HepG2 (cell line): ENCODE results near the gene TGM5. TPM values are rescaled to one million over a fixed set of nuclear protein-coding genes. Genes with fewer than 3 reads are reported as not detected.

Experiments used
- ATAC-seq: fragments of 200-7000 bp; cut with Tn5 transposase; 3 replicates; pipeline ENCODE4 v1.9.1; 2020; ENCODE audit warnings: mild to moderate bottlenecking, moderate library complexity
- BruUV-seq: library from RNA; stranded (reverse); fragments of 400-500 nt; replicated peaks from 2 replicates; lab custom pipeline; 2021; lab: Mats Ljungman, UMichigan
- CTCF ChIA-PET: fragments of 300-600 bp; formaldehyde crosslinking; extraction: SDS; loops from one replicate; lab custom pipeline; 2021; ENCODE audit warnings: low total read pairs, inconsistent platforms, low intra/inter-chr PET ratio; lab: Yijun Ruan, JAX
- POLR2A ChIA-PET: fragments of 350-600 bp; sonication (Branson Sonifier 250); formaldehyde crosslinking; loops from one replicate; lab custom pipeline; 2020; ENCODE audit warnings: antibody characterized with exemption, inconsistent platforms; lab: Yijun Ruan, JAX
- DNase-seq: peaks from one replicate; pipeline ENCODE4 v3.0.0-alpha.2; 2015; ENCODE audit warnings: low spot score
- FAIRE-seq: peaks from 3 replicates; lab custom pipeline; 2011; peaks lifted over from hg19 to GRCh38; lab: Jason Lieb, UNC
- H2AFZ ChIP-seq: one replicate; pipeline ENCODE4 v1.6.1; 2011; ENCODE audit warnings: low read length, inconsistent platforms
- H3K27ac ChIP-seq: fragments of 300-600 bp; 3 replicates; pipeline ENCODE4 v1.8.0; 2011; ENCODE audit warnings: mixed run types, mild to moderate bottlenecking, mixed read lengths, low read length, inconsistent platforms; ENCODE audit not compliant: insufficient read depth; ENCODE audit errors: extremely low read length
- H3K27me3 ChIP-seq, 2 experiments: fragments of 200-600 bp in 1 of 2; 2 replicates in 1 of 2; 3 replicates in 1 of 2; pipeline versions ENCODE4 v1.6.0 to v1.8.0; 2011; ENCODE audit warnings: low read length in 2 of 2, mild to moderate bottlenecking in 2 of 2, moderate library complexity in 2 of 2, inconsistent platforms in 1 of 2; ENCODE audit not compliant: insufficient read depth in 2 of 2, control insufficient read depth in 1 of 2
- H3K36me3 ChIP-seq, 2 experiments: fragments of 200-600 bp in 1 of 2; replicated peaks in 1 of 2; 2 replicates in 1 of 2; 3 replicates in 1 of 2; pipeline versions ENCODE4 v1.5.1 to v1.8.0; 2011; ENCODE audit warnings: low read length in 2 of 2, inconsistent platforms in 1 of 2; ENCODE audit not compliant: insufficient read depth in 2 of 2, control insufficient read depth in 1 of 2
- H3K4me1 ChIP-seq: 2 replicates; pipeline ENCODE4 v1.5.1; 2012; ENCODE audit warnings: low read length, inconsistent platforms; ENCODE audit not compliant: insufficient read depth
- H3K4me2 ChIP-seq: 2 replicates; pipeline ENCODE4 v1.6.0; 2011; ENCODE audit warnings: low read depth, low read length, inconsistent platforms
- H3K4me3 ChIP-seq, 3 experiments: fragments of 200-600 bp in 1 of 3; sonication (generic), shearing (Covaris generic) in 1 of 3; replicated peaks in 1 of 3; 2 replicates each; pipeline ENCODE4 v1.5.1; 2011 to 2016; ENCODE audit warnings: low read length in 3 of 3, inconsistent platforms in 2 of 3, low read depth in 2 of 3, mild to moderate bottlenecking in 2 of 3, control low read depth in 1 of 3, mixed read lengths in 1 of 3; ENCODE audit not compliant: insufficient read depth in 1 of 3
- H3K79me2 ChIP-seq: one replicate; pipeline ENCODE4 v1.6.1; 2011; ENCODE audit warnings: low read length, inconsistent platforms; ENCODE audit not compliant: insufficient read depth
- H3K9ac ChIP-seq: 2 replicates; pipeline ENCODE4 v1.6.0; 2011; ENCODE audit warnings: mild to moderate bottlenecking, low read depth, low read length, inconsistent platforms; ENCODE audit not compliant: insufficient read depth
- H3K9me3 ChIP-seq: 2 replicates; pipeline ENCODE4 v1.5.1; 2012; ENCODE audit warnings: mild to moderate bottlenecking, low read length
- H4K20me1 ChIP-seq: 2 replicates; pipeline ENCODE4 v1.6.0; 2011; ENCODE audit warnings: inconsistent platforms, mild to moderate bottlenecking, low read length, moderate library complexity; ENCODE audit not compliant: insufficient read depth
- ATF4 ChIP-seq, 2 experiments: fragments of 450-650 bp in 1 of 2; sonication (generic) in 1 of 2; formaldehyde crosslinking; IDR thresholded peaks; 2 replicates each; pipeline versions ENCODE4 v1.5.0 to v1.8.0; 2020 to 2022; ENCODE audit warnings: mild to moderate bottlenecking in 1 of 2, missing genetic modification reagents in 1 of 2
- CENPX ChIP-seq: sonication (generic); formaldehyde crosslinking; IDR thresholded peaks from 2 replicates; pipeline ENCODE4 v1.9.0; 2021; ENCODE audit warnings: mild to moderate bottlenecking, missing genetic modification reagents, moderate library complexity
- EZH2 ChIP-seq: conservative IDR thresholded peaks from 2 replicates; pipeline ENCODE4 v1.6.1; 2012; ENCODE audit warnings: mild to moderate bottlenecking, low read depth, low read length, moderate library complexity
- GRHL1 ChIP-seq: sonication (generic); formaldehyde crosslinking; conservative IDR thresholded peaks from 2 replicates; pipeline ENCODE4 v1.8.0; 2022; ENCODE audit warnings: missing genetic modification reagents
- HOXA5 ChIP-seq: sonication (generic); formaldehyde crosslinking; IDR thresholded peaks from 2 replicates; pipeline ENCODE4 v1.4.0; 2020; ENCODE audit warnings: missing genetic modification reagents
- KAT8 ChIP-seq: IDR thresholded peaks from 2 replicates; pipeline ENCODE4 v1.6.1; 2016; ENCODE audit warnings: missing genetic modification reagents, missing compliant biosample characterization
- MTA3 ChIP-seq: sonication (generic); formaldehyde crosslinking; IDR thresholded peaks from 2 replicates; pipeline ENCODE4 v1.4.0; 2020; ENCODE audit warnings: missing genetic modification reagents
- MTF1 ChIP-seq: sonication (generic); formaldehyde crosslinking; IDR thresholded peaks from 2 replicates; pipeline ENCODE4 v1.5.0; 2020; ENCODE audit warnings: missing genetic modification reagents
- SAFB2 ChIP-seq: sonication (generic); formaldehyde crosslinking; IDR thresholded peaks from 2 replicates; pipeline ENCODE4 v1.5.1; 2020; ENCODE audit warnings: missing genetic modification reagents, low read depth, mild to moderate bottlenecking, borderline replicate concordance
- ZNF263 ChIP-seq: sonication (generic); formaldehyde crosslinking; IDR thresholded peaks from 2 replicates; pipeline ENCODE4 v1.4.0; 2020; ENCODE audit warnings: missing genetic modification reagents
- ZNF549 ChIP-seq: sonication (generic); formaldehyde crosslinking; IDR thresholded peaks from 2 replicates; pipeline ENCODE4 v1.5.0; 2020; ENCODE audit warnings: missing genetic modification reagents
- WGBS: methylation state at CpG from one replicate; pipeline ENCODE4 v1.1.6; 2017; ENCODE audit warnings: low lambda C conversion rate; 5-methylcytosine and 5-hydroxymethylcytosine counted together
- in situ Hi-C: cut with HindIII; loops from 2 replicates; pipeline ENCODE4 v1.10.0; 2017; ENCODE audit warnings: low pct_unique_long_range_greater_than_20kb; ENCODE audit not compliant: extremely low pct_ligation_motif_present
- intact Hi-C: fragments of 100-400 bp; cut with micrococcal nuclease; formaldehyde crosslinking; loops from one replicate; pipeline ENCODE4 v1.10.0; 2022; ENCODE audit not compliant: unreplicated experiment
- polyA plus RNA-seq, 8 experiments: library from polyadenylated mRNA; depleted of rRNA in 3 of 8; stranded (reverse) in 7 of 8; unstranded in 1 of 8; fragments of >200 nt; fragmentation: Illumina TruSeq in 4 of 8; extraction: Trizol in 4 of 8; gene quantifications; 2 replicates each; pipeline versions ENCODE4 v1.2.1 to v1.2.3, GENCODE V29; 2011 to 2016; ENCODE audit warnings: low read depth in 4 of 8, missing spikeins in 1 of 8, mixed read lengths in 1 of 8; ENCODE audit not compliant: insufficient read depth in 1 of 8
- total RNA-seq, 5 experiments: library from RNA; depleted of rRNA; stranded (reverse); fragments of >200 nt; fragmentation: Illumina TruSeq; extraction: Trizol; gene quantifications; 2 replicates each; pipeline ENCODE4 v1.2.3, GENCODE V29; 2016; ENCODE audit warnings: low read depth in 1 of 5
- TF ChIP-seq, protein P1 (sequence below): sonication (generic); formaldehyde crosslinking; IDR thresholded peaks from 2 replicates; pipeline ENCODE4 v1.4.0; 2020; ENCODE audit warnings: mild to moderate bottlenecking, low read depth, missing genetic modification reagents
- TF ChIP-seq, protein P2 (sequence below): sonication (generic); formaldehyde crosslinking; IDR thresholded peaks from 2 replicates; pipeline ENCODE4 v1.4.0; 2020; ENCODE audit warnings: low read depth, mild to moderate bottlenecking, missing genetic modification reagents

The TGM5 gene
- total and polyA plus RNA-seq, 2 of the 13 experiments (the other 11 are each of a cell fraction or from before 2014, with no cell fraction given) = 0.18 to 0.65 TPM

DNA sequence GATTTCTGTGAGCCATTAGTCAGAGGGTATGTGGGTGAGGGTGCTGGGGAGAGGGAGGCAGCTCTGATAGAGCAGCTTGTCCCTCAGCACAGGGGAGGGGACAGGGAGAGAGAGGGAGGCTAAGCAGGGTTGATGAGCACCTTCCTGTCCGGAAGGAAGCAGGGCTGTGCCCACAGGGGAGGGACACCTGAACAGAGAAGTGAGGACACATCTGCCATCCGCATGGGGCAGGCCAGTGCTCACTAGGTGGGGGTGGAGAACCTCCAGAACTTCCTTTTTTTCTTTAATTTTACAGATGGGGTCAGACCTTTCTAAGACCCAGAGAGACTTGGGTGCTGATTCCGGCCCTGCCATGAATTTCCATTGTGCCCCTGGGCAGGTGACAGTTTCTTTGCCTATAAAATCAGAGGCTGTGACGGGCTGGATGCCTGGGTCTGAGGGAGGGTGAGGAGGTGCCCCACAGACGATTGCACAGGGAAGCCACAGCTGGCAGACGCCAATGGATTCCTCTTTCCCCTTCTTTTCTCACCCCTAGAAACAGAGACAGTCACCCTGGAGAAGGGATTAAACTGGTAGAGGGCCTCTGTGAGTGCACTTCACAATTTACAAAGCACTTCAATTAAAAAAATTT is 4.1 kb upstream of the TGM5 start:
- TF ChIP-seq ZNF263 (CRISPR knock-in tag) (no peak), HOXA5 (CRISPR knock-in tag) (no peak), SAFB2 (CRISPR knock-in tag) (no peak), EZH2 (no peak), ATF4 (CRISPR knock-in tag; IDR thresholded peaks at IDR 0.05) (no peak), MTA3 (CRISPR knock-in tag) (no peak), MTF1 (no peak), KAT8 (CRISPR knock-in tag) (no peak), ZNF549 (CRISPR knock-in tag) (no peak), GRHL1 (CRISPR knock-in tag) (no peak), CENPX (CRISPR knock-in tag) (no peak)
- TF ChIP-seq, protein P1, sequence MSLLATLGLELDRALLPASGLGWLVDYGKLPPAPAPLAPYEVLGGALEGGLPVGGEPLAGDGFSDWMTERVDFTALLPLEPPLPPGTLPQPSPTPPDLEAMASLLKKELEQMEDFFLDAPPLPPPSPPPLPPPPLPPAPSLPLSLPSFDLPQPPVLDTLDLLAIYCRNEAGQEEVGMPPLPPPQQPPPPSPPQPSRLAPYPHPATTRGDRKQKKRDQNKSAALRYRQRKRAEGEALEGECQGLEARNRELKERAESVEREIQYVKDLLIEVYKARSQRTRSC (CRISPR knock-in tag) = no peak
- TF ChIP-seq, protein P2, sequence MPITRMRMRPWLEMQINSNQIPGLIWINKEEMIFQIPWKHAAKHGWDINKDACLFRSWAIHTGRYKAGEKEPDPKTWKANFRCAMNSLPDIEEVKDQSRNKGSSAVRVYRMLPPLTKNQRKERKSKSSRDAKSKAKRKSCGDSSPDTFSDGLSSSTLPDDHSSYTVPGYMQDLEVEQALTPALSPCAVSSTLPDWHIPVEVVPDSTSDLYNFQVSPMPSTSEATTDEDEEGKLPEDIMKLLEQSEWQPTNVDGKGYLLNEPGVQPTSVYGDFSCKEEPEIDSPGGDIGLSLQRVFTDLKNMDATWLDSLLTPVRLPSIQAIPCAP (CRISPR knock-in tag) = no peak
- TF ChIP-seq, all 625 proteins: peak for 0
- Histone ChIP-seq H3K4me1 (no peaks in the 10 kb centered on the region), H3K4me3 (no peak overlapping the region), H3K27me3 (peaks cover 0 to 38% of the 10 kb centered on the region in 2 experiments; a peak in 4 of 5 replicates), H3K4me2 (no peak overlapping the region), H3K36me3 (no peaks in the 10 kb centered on the region), H3K9me3 (no peaks in the 10 kb centered on the region), H3K27ac (no peak overlapping the region), H4K20me1 (no peaks in the 10 kb centered on the region), H3K9ac (no peak overlapping the region), H2AFZ (no peak overlapping the region), H3K79me2 (no peaks in the 10 kb centered on the region)
- DNase-seq = no peak
- ChIA-PET POLR2A (no interaction called here), CTCF (no interaction called here)
- in situ Hi-C loops (no loop called here), intact Hi-C loops (loop anchor here (5.0 kb wide), 1 partner anchor 658 kb away; no protein-coding TSS in a partner anchor)
- no peak for FAIRE-seq
- WGBS = 3% methylated on average over 6 of the region's 6 CpGs
- BruUV-seq = no TSS peak
- no peak; the same call in 2 of the 3 replicates for ATAC-seq
